ENCODE measurements around the gene SECTM1. TPM values are rescaled to one million over a fixed set of nuclear protein-coding genes. Genes with fewer than 3 reads are reported as not detected.

SECTM1 gene
- total and polyA plus RNA-seq, 9 of the 15 experiments (the other 6 are each of a cell fraction or from before 2014, with no cell fraction given): 0.11 to 0.46 (median 0.18) TPM; not detected in 6

DNA sequence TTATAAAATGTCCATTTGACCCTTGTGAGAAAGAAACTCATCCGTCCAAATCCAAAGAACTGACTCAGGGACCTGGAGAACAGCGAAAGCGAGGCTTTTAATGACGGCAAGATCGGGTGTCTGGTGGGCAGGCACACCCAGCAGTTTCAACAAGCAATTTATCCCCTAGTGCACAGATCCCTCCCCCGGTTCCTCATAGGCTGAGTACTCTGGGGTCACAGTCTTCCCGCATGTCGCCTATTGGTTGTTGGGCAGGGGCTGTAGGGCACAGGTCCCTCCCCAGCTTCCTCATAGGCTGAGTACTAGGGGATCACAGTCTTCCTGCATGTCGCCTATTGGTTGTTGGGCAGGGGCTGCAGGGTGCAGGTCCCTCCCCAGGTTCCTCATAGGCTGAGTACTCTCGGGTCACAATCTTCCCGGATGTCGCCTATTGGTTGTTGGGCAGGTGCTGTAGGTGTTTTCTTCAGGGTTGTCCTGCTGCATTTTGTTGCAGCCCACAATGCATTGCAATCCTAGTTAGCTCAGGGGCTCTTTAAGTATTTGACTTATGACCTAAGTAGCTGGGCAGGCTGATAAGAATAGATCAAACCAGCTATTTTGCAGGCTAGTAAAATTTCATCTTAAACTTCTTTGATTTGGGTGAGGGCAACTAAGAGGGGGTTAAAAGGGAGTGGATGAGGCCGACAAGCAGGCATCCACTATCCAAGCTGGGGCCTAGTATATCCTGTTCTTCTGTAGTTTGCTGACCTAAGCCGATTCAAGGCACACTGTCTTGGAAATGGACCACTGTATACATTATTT is 34.4 kb upstream of the SECTM1 start (continued):
- TF ChIP-seq SMAD3 (CRISPR knock-in tag; conservative IDR thresholded peaks at IDR 0.05) (0 out of 2 replicates have a peak, but pooled peaks have one; percentile 38), THAP12 (CRISPR knock-in tag; IDR thresholded peaks at IDR 0.05) (no peak), EGR1 (conservative IDR thresholded peaks at IDR 0.05) (no peak), ZNF77 (CRISPR knock-in tag; IDR thresholded peaks at IDR 0.05) (no peak), CBFA2T3 (IDR thresholded peaks at IDR 0.05) (no peak), ZNF644 (tag; IDR thresholded peaks at IDR 0.05; ENCODE audit: low read depth) (no peak), RBM15 (IDR thresholded peaks at IDR 0.05; ENCODE audit: insufficient read depth, low read length) (no peak), ZFP1 (CRISPR knock-in tag; IDR thresholded peaks at IDR 0.05) (no peak), FOS (IDR thresholded peaks at IDR 0.05; ENCODE audit: extremely low read depth, insufficient read length) (peak; percentile 99), ZC3H11A (IDR thresholded peaks at IDR 0.05; ENCODE audit: low read depth, low read length) (no peak), BHLHE40 (IDR thresholded peaks at IDR 0.05; ENCODE audit: low read length) (no peak; the same call in 1 of the 2 replicates), SRSF1 (IDR thresholded peaks at IDR 0.05; ENCODE audit: low read depth, low read length) (no peak), ADNP (tag; IDR thresholded peaks at IDR 0.05) (no peak), PYGO2 (tag; IDR thresholded peaks at IDR 0.05) (no peak), SMAD2 (IDR thresholded peaks at IDR 0.05; ENCODE audit: low read depth, low read length) (no peak), YY1 (IDR thresholded peaks at IDR 0.05; ENCODE audit: borderline replicate concordance in 1 of 3, control insufficient read depth in 1 of 3, extremely low read depth in 1 of 3, insufficient read depth in 3 of 3, insufficient read length in 1 of 3, insufficient replicate concordance in 2 of 3, low read depth in 1 of 3, low read length in 2 of 3) (no peak), ETS2 (tag; IDR thresholded peaks at IDR 0.05; ENCODE audit: borderline replicate concordance, poor library complexity, severe bottlenecking) (no peak), SIRT6 (IDR thresholded peaks at IDR 0.05; ENCODE audit: low read depth, low read length) (no peak), PHB (CRISPR knock-in tag; IDR thresholded peaks at IDR 0.05) (no peak), PBX2 (CRISPR knock-in tag; IDR thresholded peaks at IDR 0.05; ENCODE audit: low read depth) (no peak), PBX2 (tag; conservative IDR thresholded peaks at IDR 0.05; ENCODE audit: low read depth) (no peak; the same call in 1 of the 2 replicates)
- TF ChIP-seq, protein P1, sequence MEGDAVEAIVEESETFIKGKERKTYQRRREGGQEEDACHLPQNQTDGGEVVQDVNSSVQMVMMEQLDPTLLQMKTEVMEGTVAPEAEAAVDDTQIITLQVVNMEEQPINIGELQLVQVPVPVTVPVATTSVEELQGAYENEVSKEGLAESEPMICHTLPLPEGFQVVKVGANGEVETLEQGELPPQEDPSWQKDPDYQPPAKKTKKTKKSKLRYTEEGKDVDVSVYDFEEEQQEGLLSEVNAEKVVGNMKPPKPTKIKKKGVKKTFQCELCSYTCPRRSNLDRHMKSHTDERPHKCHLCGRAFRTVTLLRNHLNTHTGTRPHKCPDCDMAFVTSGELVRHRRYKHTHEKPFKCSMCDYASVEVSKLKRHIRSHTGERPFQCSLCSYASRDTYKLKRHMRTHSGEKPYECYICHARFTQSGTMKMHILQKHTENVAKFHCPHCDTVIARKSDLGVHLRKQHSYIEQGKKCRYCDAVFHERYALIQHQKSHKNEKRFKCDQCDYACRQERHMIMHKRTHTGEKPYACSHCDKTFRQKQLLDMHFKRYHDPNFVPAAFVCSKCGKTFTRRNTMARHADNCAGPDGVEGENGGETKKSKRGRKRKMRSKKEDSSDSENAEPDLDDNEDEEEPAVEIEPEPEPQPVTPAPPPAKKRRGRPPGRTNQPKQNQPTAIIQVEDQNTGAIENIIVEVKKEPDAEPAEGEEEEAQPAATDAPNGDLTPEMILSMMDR (IDR thresholded peaks at IDR 0.05 in 2 of 3, conservative IDR thresholded peaks at IDR 0.05 in 1 of 3; ENCODE audit: insufficient read depth in 2 of 3, low read depth in 1 of 3, low read length in 3 of 3): no peak
